ENCODE measurements around the gene SKI. TPM values are rescaled to one million over a fixed set of nuclear protein-coding genes. Genes with fewer than 3 reads are reported as not detected.
"Not testable (repeated sequence)": the region's sequence is repeated elsewhere in the genome, so short reads cannot be mapped to it uniquely, and the experiment has no call there.

Gene SKI
- total and polyA plus RNA-seq, 2 donors (not counting 1 experiment from before 2014, with no cell fraction given): 14.9 to 74.9 TPM

- Histone ChIP-seq H3K4me3 (ENCODE audit: control extremely low read depth in 1 of 5, extremely low read depth in 1 of 5, insufficient read depth in 1 of 5, low read depth in 2 of 5, low read length in 4 of 5) (no peak overlapping the region), H3K4me1 (ENCODE audit: control insufficient read depth in 2 of 2, insufficient read depth in 2 of 2, low read length in 2 of 2) (no peaks in the 10 kb centered on the region), H3K9me3 (ENCODE audit: control extremely low read depth in 1 of 3, control insufficient read depth in 2 of 3, insufficient read depth in 1 of 3, low read length in 2 of 3) (no peaks in the 10 kb centered on the region), H3K79me2 (ENCODE audit: control insufficient read depth, insufficient read depth, low read length) (no peaks in the 10 kb centered on the region), H3K9ac (ENCODE audit: low read length) (no peak overlapping the region), H3K27me3 (replicated peaks in 1 of 4; ENCODE audit: control extremely low read depth in 1 of 4, control insufficient read depth in 3 of 4, insufficient read depth in 4 of 4, low read length in 3 of 4) (no peaks in the 10 kb centered on the region), H4K20me1 (ENCODE audit: control insufficient read depth, insufficient read depth, low read length, poor library complexity, severe bottlenecking) (no peaks in the 10 kb centered on the region), H3K36me3 (replicated peaks in 1 of 2; ENCODE audit: control extremely low read depth in 1 of 2, control insufficient read depth in 1 of 2, extremely low read depth in 1 of 2, insufficient read depth in 2 of 2, low read length in 1 of 2) (no peaks in the 10 kb centered on the region), H2AFZ (ENCODE audit: insufficient read depth, low read depth, low read length, poor library complexity, severe bottlenecking) (no peak overlapping the region), H3K27ac (ENCODE audit: low read length in 2 of 2) (no peak overlapping the region), H3K4me2 (replicated peaks; ENCODE audit: low read depth, low read length, poor library complexity, severe bottlenecking) (no peak overlapping the region)
- Mint-ChIP-seq H3K27ac (no peak overlapping the region), H3K9me3 (ENCODE audit: insufficient read depth) (no peaks in the 10 kb centered on the region), H3K4me1 (no peaks in the 10 kb centered on the region), H3K27me3 (peaks cover 6% of the 10 kb centered on the region), H3K4me3 (no peak overlapping the region)
- DNase-seq: no peak
- ATAC-seq (ENCODE audit: low read depth): no peak
- 88% methylated on average over 11 of the region's 11 CpGs for WGBS (ENCODE audit: insufficient coverage)
- TF ChIP-seq EZH2 (IDR thresholded peaks at IDR 0.05; ENCODE audit: borderline replicate concordance, insufficient read depth, low read depth, low read length, poor library complexity, severe bottlenecking) (no peak), CTCF (IDR thresholded peaks at IDR 0.05) (no peak)
- POLR2A ChIA-PET: no interaction called here
- CTCF ChIA-PET: no interaction called here
- intact Hi-C loops (cut with micrococcal nuclease): no loop called here
Measured at GRCh38 chr1:2331200-2331544, 103.1 kb downstream of the SKI start.

GRCh38 chr1:2331580-2331979 is 103.5 kb downstream of the SKI start:
- H3K27ac Mint-ChIP-seq; H3K4me1 ChIP-seq (ENCODE audit: control insufficient read depth in 2 of 2, insufficient read depth in 2 of 2, low read length in 2 of 2); H2AFZ ChIP-seq (ENCODE audit: insufficient read depth, low read depth, low read length, poor library complexity, severe bottlenecking); H3K4me1 Mint-ChIP-seq; H3K9ac ChIP-seq (ENCODE audit: low read length); H3K27me3 ChIP-seq (replicated peaks in 1 of 4; ENCODE audit: control extremely low read depth in 1 of 4, control insufficient read depth in 3 of 4, insufficient read depth in 4 of 4, low read length in 3 of 4); H3K36me3 ChIP-seq (replicated peaks in 1 of 2; ENCODE audit: control extremely low read depth in 1 of 2, control insufficient read depth in 1 of 2, extremely low read depth in 1 of 2, insufficient read depth in 2 of 2, low read length in 1 of 2); H3K4me3 ChIP-seq (ENCODE audit: control extremely low read depth in 1 of 5, extremely low read depth in 1 of 5, insufficient read depth in 1 of 5, low read depth in 2 of 5, low read length in 4 of 5); H3K9me3 ChIP-seq (ENCODE audit: control extremely low read depth in 1 of 3, control insufficient read depth in 2 of 3, insufficient read depth in 1 of 3, low read length in 2 of 3); H3K4me2 ChIP-seq (replicated peaks; ENCODE audit: low read depth, low read length, poor library complexity, severe bottlenecking); DNase-seq; ATAC-seq (ENCODE audit: low read depth); H4K20me1 ChIP-seq (ENCODE audit: control insufficient read depth, insufficient read depth, low read length, poor library complexity, severe bottlenecking); H3K79me2 ChIP-seq (ENCODE audit: control insufficient read depth, insufficient read depth, low read length); H3K27me3 Mint-ChIP-seq; H3K27ac ChIP-seq (ENCODE audit: low read length in 2 of 2); H3K4me3 Mint-ChIP-seq; H3K9me3 Mint-ChIP-seq (ENCODE audit: insufficient read depth); POLR2A ChIA-PET; intact Hi-C loops (cut with micrococcal nuclease); CTCF ChIA-PET: not testable (repeated sequence)
- 85% methylated on average over 7 of the region's 33 CpGs for WGBS (ENCODE audit: insufficient coverage)

Measured in B cell (primary cell).